Measurements from ENCODE around the gene MEMO1. TPM values are rescaled to one million over a fixed set of nuclear protein-coding genes. Genes with fewer than 3 reads are reported as not detected.

MEMO1 gene
- total and polyA plus RNA-seq, 8 donors = 33.0 to 47.3 (median 38.1) TPM

DNA sequence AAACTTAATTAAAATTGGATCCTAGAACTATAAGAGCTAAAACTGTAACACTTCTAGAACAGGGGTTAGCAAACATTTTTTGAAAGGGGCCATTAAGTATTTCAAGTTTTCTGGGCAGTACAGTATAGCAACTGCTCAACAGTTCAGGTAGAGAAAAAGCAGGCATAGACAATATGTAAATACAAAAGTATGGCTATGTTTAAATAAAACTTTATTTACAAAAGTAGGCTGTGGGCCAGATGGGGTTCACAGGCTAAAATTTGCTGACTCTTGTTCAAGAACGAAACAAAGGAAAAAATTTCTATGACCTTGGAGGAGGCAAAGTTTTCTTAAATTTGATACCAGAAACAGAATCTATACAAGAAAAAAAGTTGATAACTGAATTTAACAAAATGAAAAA is 114.5 kb downstream of the MEMO1 start:
- Histone ChIP-seq H3K36me3 (peaks cover 0 to 36% of the 10 kb centered on the region in 2 donors), H3K27me3 (no peaks in the 10 kb centered on the region), H3K9me3 (peaks cover 0 to 13% of the 10 kb centered on the region in 2 donors), H3K27ac (no peak overlapping the region), H3K4me1 (peaks cover 0 to 14% of the 10 kb centered on the region in 2 donors), H3K4me3 (no peak overlapping the region)
- ATAC-seq = no peak
- TF ChIP-seq, protein P1, sequence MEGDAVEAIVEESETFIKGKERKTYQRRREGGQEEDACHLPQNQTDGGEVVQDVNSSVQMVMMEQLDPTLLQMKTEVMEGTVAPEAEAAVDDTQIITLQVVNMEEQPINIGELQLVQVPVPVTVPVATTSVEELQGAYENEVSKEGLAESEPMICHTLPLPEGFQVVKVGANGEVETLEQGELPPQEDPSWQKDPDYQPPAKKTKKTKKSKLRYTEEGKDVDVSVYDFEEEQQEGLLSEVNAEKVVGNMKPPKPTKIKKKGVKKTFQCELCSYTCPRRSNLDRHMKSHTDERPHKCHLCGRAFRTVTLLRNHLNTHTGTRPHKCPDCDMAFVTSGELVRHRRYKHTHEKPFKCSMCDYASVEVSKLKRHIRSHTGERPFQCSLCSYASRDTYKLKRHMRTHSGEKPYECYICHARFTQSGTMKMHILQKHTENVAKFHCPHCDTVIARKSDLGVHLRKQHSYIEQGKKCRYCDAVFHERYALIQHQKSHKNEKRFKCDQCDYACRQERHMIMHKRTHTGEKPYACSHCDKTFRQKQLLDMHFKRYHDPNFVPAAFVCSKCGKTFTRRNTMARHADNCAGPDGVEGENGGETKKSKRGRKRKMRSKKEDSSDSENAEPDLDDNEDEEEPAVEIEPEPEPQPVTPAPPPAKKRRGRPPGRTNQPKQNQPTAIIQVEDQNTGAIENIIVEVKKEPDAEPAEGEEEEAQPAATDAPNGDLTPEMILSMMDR (IDR thresholded peaks at IDR 0.05) = no peak
- no peak for DNase-seq
- intact Hi-C loops (cut with DNase I) = no loop called here

DNA sequence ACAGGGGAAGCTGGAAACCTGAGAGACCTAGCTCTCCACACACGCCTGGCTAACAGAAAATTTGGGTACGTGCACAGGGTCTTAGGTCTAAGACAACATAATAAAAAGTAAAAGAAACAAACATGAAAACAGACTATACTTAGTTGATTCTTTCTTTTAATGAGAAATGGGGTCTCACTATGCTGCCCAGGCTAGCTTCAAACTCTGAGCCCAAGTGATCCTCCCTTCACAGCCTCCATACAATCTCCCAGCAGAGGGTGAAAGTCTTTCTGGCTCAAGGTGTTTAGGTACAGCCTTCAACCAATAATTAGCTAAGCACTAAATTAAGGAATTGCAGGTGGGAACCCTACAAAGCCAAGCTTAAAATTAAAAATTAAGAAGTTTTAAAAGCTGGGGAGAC is 116.2 kb downstream of the MEMO1 start:
- no peak for DNase-seq
- no peak for ATAC-seq
- H3K4me3 ChIP-seq = no peak overlapping the region
- TF ChIP-seq, protein P1 (IDR thresholded peaks at IDR 0.05) = no peak
- H3K36me3 ChIP-seq = peaks cover 0 to 19% of the 10 kb centered on the region in 2 donors
- H3K9me3 ChIP-seq = peaks cover 0 to 11% of the 10 kb centered on the region in 2 donors
- H3K27ac ChIP-seq = no peak overlapping the region
- no peaks in the 10 kb centered on the region for H3K27me3 ChIP-seq
- peaks cover 0 to 14% of the 10 kb centered on the region in 2 donors for H3K4me1 ChIP-seq
- intact Hi-C loops (cut with DNase I) = no loop called here

GRCh38 chr2:31893094-31893493 is 117.7 kb downstream of the MEMO1 start:
- H3K4me1 ChIP-seq = peaks cover 0 to 14% of the 10 kb centered on the region in 2 donors
- peak overlapping the region in 1 of 2 donors; percentile 14 for H3K27ac ChIP-seq
- DNase-seq (no peak), ATAC-seq (no peak)
- H3K36me3 ChIP-seq = peaks cover 0 to 7% of the 10 kb centered on the region in 2 donors
- intact Hi-C loops (cut with DNase I) = no loop called here
- H3K27me3 ChIP-seq = no peaks in the 10 kb centered on the region
- H3K4me3 ChIP-seq = no peak overlapping the region
- TF ChIP-seq, protein P1 (IDR thresholded peaks at IDR 0.05) = no peak
- H3K9me3 ChIP-seq = peaks cover 0 to 11% of the 10 kb centered on the region in 2 donors

GRCh38 chr2:31889044-31889443 is 121.8 kb downstream of the MEMO1 start:
- ATAC-seq (no peak), DNase-seq (no peak)
- intact Hi-C loops (cut with DNase I) = no loop called here
- no peak overlapping the region for H3K27ac ChIP-seq
- no peaks in the 10 kb centered on the region for H3K27me3 ChIP-seq
- peaks cover 0 to 15% of the 10 kb centered on the region in 2 donors for H3K4me1 ChIP-seq
- no peak overlapping the region for H3K4me3 ChIP-seq
- TF ChIP-seq, protein P1 (IDR thresholded peaks at IDR 0.05) = no peak
- no peaks in the 10 kb centered on the region for H3K9me3 ChIP-seq
- no peaks in the 10 kb centered on the region for H3K36me3 ChIP-seq

DNA sequence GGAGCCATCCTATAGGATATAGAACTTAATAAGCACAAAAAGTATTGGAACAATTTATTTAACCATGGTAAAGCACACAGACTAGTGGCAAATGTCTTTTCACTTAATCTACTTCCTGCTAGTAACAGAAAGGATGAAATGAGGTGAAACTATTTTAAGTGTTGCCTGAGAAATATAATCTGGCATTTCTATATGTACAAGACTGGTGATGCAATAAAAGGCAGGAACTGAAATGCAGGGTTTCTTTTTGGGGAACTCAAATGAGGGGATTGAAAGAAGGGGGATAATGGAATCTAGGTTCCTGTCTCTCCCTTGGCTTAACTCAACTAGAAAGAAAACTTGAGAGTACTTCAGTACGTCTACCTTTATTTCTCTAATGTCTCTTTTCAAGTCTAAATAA is 122.3 kb downstream of the MEMO1 start:
- H3K36me3 ChIP-seq = no peaks in the 10 kb centered on the region
- H3K27me3 ChIP-seq = no peaks in the 10 kb centered on the region
- TF ChIP-seq, protein P1 (IDR thresholded peaks at IDR 0.05) = no peak
- no peak overlapping the region for H3K4me3 ChIP-seq
- H3K4me1 ChIP-seq = peaks cover 0 to 10% of the 10 kb centered on the region in 2 donors
- H3K9me3 ChIP-seq = no peaks in the 10 kb centered on the region
- no peak overlapping the region for H3K27ac ChIP-seq
- intact Hi-C loops (cut with DNase I) = no loop called here
- peak in 2 of 4 donors; percentile 51 to 64 for DNase-seq
- ATAC-seq = no peak
